HEK293T (cell line): ENCODE measurements around the gene SYNPR.

ENCODE experiments used
- BHLHE40 ChIP-seq: fragments of 450-650 bp; IDR thresholded peaks from 2 replicates; pipeline ENCODE4 v1.6.1; 2016; ENCODE audit warnings: mild to moderate bottlenecking, moderate library complexity, borderline replicate concordance
- ELF4 ChIP-seq: fragments of 450-650 bp; IDR thresholded peaks from 2 replicates; pipeline ENCODE4 v1.6.1; 2017; ENCODE audit warnings: antibody characterized with exemption
- SUZ12 ChIP-seq: fragments of 450-650 bp; IDR thresholded peaks from 2 replicates; pipeline ENCODE4 v1.6.1; 2016; ENCODE audit warnings: mild to moderate bottlenecking
- TARDBP ChIP-seq: fragments of 450-650 bp; IDR thresholded peaks from 2 replicates; pipeline ENCODE4 v1.6.1; 2016

DNA sequence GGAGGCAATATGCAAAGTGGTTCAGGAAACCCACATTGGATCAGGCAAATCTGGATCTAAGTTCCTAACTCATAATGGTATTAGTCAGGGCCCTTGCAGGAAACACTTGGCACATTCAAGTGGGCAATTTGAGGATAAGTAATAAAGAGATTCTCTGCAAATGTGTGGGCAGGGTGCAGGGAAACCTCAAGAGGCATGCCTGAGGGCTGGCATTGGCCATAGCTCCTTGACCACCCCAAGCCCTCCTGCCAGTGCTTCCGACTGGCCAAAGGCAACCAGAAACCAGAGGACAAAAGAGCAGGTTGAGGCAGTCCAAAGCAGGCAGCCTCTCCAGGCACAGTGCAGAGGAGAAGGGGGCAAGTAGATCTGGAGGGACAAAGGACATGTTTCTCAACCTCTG is 243.5 kb downstream of the SYNPR start:
- TF ChIP-seq BHLHE40, result no peak
- no peak for TF ChIP-seq TARDBP
- TF ChIP-seq ELF4, result no peak
- TF ChIP-seq SUZ12, result no peak
